ENCODE measurements around the gene MAPKAPK2. TPM values are rescaled to one million over a fixed set of nuclear protein-coding genes. Genes with fewer than 3 reads are reported as not detected.

Gene MAPKAPK2
- total RNA-seq, 1 experiment from 2014 or later, result 51.1 TPM

DNA sequence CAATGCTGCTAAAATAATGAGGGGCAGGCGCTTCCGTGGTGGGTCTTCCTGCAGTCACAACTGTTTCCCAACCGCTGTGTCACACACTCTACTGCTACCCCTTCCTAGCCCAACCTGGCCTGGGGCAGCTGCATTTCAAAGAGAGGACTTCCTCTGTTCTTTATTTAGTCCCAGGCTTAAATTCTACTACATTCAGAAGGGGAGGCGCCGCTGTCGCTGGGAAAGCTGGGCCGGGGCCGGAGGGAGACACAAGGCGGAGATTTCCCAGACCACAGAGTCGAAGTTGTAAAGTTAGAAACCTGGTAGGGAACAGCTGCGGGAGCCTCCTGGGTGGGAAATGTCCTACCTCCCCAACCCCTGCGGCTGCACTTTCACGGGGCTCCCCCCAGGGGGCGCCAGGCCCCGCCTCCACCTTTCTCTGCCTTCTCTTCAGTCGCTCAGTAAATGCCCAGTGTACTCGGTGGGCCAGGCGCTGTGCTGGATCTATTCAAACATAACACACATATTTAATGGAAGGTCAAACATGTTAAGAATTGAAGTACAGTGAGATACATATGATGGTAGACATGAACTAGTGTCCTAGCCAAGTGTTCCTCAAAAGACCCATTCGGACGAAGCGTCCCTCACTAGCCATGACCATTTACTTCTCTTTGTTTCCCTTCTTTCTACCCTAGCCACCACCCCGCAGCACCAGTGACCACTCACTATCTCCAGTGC lies 26.3 kb upstream of the MAPKAPK2 start:
- TF ChIP-seq POLR2A (IDR thresholded peaks at IDR 0.05; ENCODE audit: borderline replicate concordance, extremely low read depth, insufficient read depth, insufficient read length) (no peak), YY1 (IDR thresholded peaks at IDR 0.05; ENCODE audit: extremely low read depth, insufficient replicate concordance, low read depth, low read length) (no peak), TCF7L2 (IDR thresholded peaks at IDR 0.05; ENCODE audit: borderline replicate concordance, extremely low read depth, insufficient read depth, insufficient read length) (no peak), RAD21 (IDR thresholded peaks at IDR 0.05; ENCODE audit: low read depth) (peak; percentile 31; the same call in 1 of the 2 replicates), CBX3 (IDR thresholded peaks at IDR 0.05; ENCODE audit: low read depth) (no peak), SIN3A (IDR thresholded peaks at IDR 0.05; ENCODE audit: low read depth) (no peak), EZH2 (IDR thresholded peaks at IDR 0.05) (no peak)
- TF ChIP-seq, protein P1, sequence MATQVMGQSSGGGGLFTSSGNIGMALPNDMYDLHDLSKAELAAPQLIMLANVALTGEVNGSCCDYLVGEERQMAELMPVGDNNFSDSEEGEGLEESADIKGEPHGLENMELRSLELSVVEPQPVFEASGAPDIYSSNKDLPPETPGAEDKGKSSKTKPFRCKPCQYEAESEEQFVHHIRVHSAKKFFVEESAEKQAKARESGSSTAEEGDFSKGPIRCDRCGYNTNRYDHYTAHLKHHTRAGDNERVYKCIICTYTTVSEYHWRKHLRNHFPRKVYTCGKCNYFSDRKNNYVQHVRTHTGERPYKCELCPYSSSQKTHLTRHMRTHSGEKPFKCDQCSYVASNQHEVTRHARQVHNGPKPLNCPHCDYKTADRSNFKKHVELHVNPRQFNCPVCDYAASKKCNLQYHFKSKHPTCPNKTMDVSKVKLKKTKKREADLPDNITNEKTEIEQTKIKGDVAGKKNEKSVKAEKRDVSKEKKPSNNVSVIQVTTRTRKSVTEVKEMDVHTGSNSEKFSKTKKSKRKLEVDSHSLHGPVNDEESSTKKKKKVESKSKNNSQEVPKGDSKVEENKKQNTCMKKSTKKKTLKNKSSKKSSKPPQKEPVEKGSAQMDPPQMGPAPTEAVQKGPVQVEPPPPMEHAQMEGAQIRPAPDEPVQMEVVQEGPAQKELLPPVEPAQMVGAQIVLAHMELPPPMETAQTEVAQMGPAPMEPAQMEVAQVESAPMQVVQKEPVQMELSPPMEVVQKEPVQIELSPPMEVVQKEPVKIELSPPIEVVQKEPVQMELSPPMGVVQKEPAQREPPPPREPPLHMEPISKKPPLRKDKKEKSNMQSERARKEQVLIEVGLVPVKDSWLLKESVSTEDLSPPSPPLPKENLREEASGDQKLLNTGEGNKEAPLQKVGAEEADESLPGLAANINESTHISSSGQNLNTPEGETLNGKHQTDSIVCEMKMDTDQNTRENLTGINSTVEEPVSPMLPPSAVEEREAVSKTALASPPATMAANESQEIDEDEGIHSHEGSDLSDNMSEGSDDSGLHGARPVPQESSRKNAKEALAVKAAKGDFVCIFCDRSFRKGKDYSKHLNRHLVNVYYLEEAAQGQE (IDR thresholded peaks at IDR 0.05; ENCODE audit: low read depth), result no peak
- TF ChIP-seq, protein P2, sequence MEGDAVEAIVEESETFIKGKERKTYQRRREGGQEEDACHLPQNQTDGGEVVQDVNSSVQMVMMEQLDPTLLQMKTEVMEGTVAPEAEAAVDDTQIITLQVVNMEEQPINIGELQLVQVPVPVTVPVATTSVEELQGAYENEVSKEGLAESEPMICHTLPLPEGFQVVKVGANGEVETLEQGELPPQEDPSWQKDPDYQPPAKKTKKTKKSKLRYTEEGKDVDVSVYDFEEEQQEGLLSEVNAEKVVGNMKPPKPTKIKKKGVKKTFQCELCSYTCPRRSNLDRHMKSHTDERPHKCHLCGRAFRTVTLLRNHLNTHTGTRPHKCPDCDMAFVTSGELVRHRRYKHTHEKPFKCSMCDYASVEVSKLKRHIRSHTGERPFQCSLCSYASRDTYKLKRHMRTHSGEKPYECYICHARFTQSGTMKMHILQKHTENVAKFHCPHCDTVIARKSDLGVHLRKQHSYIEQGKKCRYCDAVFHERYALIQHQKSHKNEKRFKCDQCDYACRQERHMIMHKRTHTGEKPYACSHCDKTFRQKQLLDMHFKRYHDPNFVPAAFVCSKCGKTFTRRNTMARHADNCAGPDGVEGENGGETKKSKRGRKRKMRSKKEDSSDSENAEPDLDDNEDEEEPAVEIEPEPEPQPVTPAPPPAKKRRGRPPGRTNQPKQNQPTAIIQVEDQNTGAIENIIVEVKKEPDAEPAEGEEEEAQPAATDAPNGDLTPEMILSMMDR (IDR thresholded peaks at IDR 0.05 in 2 of 3, conservative IDR thresholded peaks at IDR 0.05 in 1 of 3; ENCODE audit: borderline replicate concordance in 1 of 3, insufficient read depth in 1 of 3, low read depth in 2 of 3, low read length in 2 of 3), result peak; percentile 33 to 96 (median 95); a peak in 5 of 6 replicates
- TF ChIP-seq, protein P3, sequence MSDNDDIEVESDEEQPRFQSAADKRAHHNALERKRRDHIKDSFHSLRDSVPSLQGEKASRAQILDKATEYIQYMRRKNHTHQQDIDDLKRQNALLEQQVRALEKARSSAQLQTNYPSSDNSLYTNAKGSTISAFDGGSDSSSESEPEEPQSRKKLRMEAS (IDR thresholded peaks at IDR 0.05), result no peak
- TF ChIP-seq, protein P4, sequence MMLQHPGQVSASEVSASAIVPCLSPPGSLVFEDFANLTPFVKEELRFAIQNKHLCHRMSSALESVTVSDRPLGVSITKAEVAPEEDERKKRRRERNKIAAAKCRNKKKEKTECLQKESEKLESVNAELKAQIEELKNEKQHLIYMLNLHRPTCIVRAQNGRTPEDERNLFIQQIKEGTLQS (IDR thresholded peaks at IDR 0.05), result no peak
- CTCF ChIA-PET, result interaction anchor here (0.9 to 3.6 kb wide), 9 partner anchors 8 to 324 kb away, joined by 3 to 17 read pairs (median 3); partner anchors contain the start of gene DYRK3
- no peaks in the 10 kb centered on the region; a peak in 1 of 4 replicates for H3K4me1 ChIP-seq (ENCODE audit: control insufficient read depth in 1 of 2, insufficient read depth in 2 of 2, low read length in 2 of 2)
- H3K36me3 ChIP-seq (ENCODE audit: control insufficient read depth in 1 of 2, insufficient read depth in 2 of 2, low read length in 2 of 2), result no peaks in the 10 kb centered on the region
- no peaks in the 10 kb centered on the region for H3K79me2 ChIP-seq (ENCODE audit: insufficient read depth, low read length)
- POLR2A ChIA-PET, result no interaction called here
- H3K9me2 ChIP-seq (ENCODE audit: insufficient read depth), result no peaks in the 10 kb centered on the region
- DNase-seq (ENCODE audit: low read depth, low spot score), result peak; percentile 12
- intact Hi-C loops (cut with micrococcal nuclease), result no loop called here
- no peak overlapping the region for H3K9ac ChIP-seq (ENCODE audit: low read length)
- peak overlapping the region; percentile 16 for H2AFZ ChIP-seq (ENCODE audit: low read depth, low read length, poor library complexity, severe bottlenecking)
- H4K20me1 ChIP-seq (ENCODE audit: insufficient read depth), result no peaks in the 10 kb centered on the region
- no peaks in the 10 kb centered on the region for H3K9me3 ChIP-seq (ENCODE audit: control insufficient read depth in 1 of 2, insufficient read depth in 1 of 2, low read depth in 1 of 2, low read length in 2 of 2)
- H3K27ac ChIP-seq (ENCODE audit: low read depth, low read length), result no peak overlapping the region
- RAD21 ChIA-PET (ENCODE audit: low non-redundant PET in 1 of 2, low total read pairs in 2 of 2, uncharacterized antibody in 2 of 2, unreplicated experiment in 2 of 2), result no interaction called here
- BruUV-seq (replicated peaks), result no TSS peak
- peaks cover 14% of the 10 kb centered on the region; the same call in 1 of the 2 replicates for H3K27me3 ChIP-seq (ENCODE audit: insufficient read depth, low read length)
- ATAC-seq, result peak; percentile 94
- H3K4me3 ChIP-seq (replicated peaks in 1 of 2; ENCODE audit: low read depth in 1 of 2, low read length in 2 of 2), result no peak overlapping the region
- no peak overlapping the region for H3K4me2 ChIP-seq (ENCODE audit: low read length)
